Left lung (tissue), 10 donors: Measurements from ENCODE around the gene CES2. TPM values are rescaled to one million over a fixed set of nuclear protein-coding genes. Genes with fewer than 3 reads are reported as not detected.

Experiments
- ATAC-seq: fragments of 200-7000 bp; cut with Tn5 transposase; one replicate; pipeline ENCODE4 v1.9.1; 2020; ENCODE audit warnings: moderate library complexity
- DNase-seq, 4 donors: peaks; one replicate each; pipeline ENCODE4 v3.0.0-alpha.2; 2013 to 2020
- H3K27ac ChIP-seq, 2 donors: fragments of 200-600 bp; sonication (generic) in 1 of 2; one replicate each; pipeline versions ENCODE4 v1.5.0 to v1.8.0; 2020 to 2021
- H3K27me3 ChIP-seq, 2 donors: fragments of 200-600 bp; sonication (generic) in 1 of 2; one replicate each; pipeline versions ENCODE4 v1.5.0 to v1.8.0; 2020 to 2021
- H3K36me3 ChIP-seq, 2 donors: fragments of 200-600 bp; sonication (generic) in 1 of 2; one replicate each; pipeline versions ENCODE4 v1.5.0 to v1.8.0; 2020 to 2021
- H3K4me1 ChIP-seq, 2 donors: fragments of 200-600 bp; one replicate each; pipeline ENCODE4 v1.8.0; 2021
- H3K4me3 ChIP-seq, 2 donors: fragments of 200-600 bp; sonication (generic) in 1 of 2; one replicate each; pipeline versions ENCODE4 v1.5.0 to v1.8.0; 2020 to 2021; ENCODE audit warnings: mild to moderate bottlenecking in 1 of 2
- H3K9me3 ChIP-seq, 2 donors: fragments of 200-600 bp; sonication (generic) in 1 of 2; one replicate each; pipeline versions ENCODE4 v1.5.0 to v1.8.0; 2020 to 2021
- intact Hi-C, 2 donors: fragments of 100-400 bp; cut with DNase I; formaldehyde crosslinking; loops; one replicate each; pipeline versions ENCODE4 v1.11.2 to v1.14.2; 2022
- polyA plus RNA-seq, 6 donors: library from polyadenylated mRNA; unstranded; fragments of 120-200 nt; gene quantifications; one replicate each; pipeline ENCODE4 v1.2.1, GENCODE V29; 2013; ENCODE audit not compliant: insufficient read length in 6 of 6
- total RNA-seq, 2 donors: library from RNA; stranded (reverse); fragmentation: NEBNext Ultra II Directional; extraction: Animal tissue kit (Norgen Biotek cat#: 25700); gene quantifications; one replicate each; pipeline ENCODE4 v1.2.1, GENCODE V29; 2021
- TF ChIP-seq, protein P1 (sequence below), 2 donors: fragments of 200-600 bp; sonication (generic) in 1 of 2; IDR thresholded peaks; one replicate each; pipeline versions ENCODE4 v1.5.0 to v1.8.0; 2021; ENCODE audit warnings: antibody characterized with exemption in 2 of 2
- donor health status: DM: no; HTN: yes; CAD: no.
- donor health status: DM: no; HTN: no; CAD: no.

Gene CES2
- total and polyA plus RNA-seq, 8 donors, result 31.7 to 41.8 (median 35.7) TPM

DNA sequence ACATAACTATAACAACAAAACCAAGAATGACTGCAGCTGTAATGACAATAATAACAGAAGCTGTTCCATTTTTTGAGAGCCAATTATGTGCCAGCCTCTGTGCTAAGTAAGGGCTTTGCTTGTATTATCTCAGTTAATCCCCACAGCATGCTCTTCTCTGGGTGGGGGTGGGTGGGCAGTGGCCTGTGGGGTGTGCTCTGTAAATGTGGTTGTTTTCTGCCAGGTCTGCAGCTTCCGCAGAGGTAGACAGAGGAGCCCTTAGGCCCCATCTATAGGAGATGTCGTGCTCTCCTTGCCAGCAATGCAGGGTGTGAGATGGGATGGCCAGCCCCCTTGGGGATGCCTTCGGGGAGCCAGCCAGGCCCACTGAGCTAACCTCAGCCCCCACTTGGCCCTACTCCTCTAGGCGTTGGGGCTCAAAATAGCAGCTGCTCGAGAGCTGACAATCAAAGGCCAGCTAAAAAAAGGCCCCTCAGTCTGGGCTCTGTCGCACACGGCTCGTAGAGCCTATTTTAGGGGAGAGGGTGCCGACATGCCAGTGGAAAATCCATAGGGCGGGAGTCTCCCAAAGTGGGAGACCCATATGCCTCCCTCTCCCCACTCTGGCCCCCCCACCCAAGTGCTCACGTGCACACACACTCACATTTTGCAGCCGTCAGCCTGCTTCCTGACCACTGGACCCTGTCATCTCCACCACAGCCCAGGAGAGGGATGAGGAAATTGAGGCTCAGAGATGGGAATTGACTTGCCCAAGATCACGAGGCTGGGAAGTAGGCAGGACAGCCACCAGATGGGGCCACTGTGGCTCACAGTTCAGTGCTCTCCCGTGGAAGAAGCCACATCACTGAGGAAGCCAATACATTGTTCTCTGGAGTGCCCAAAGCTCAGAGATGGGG, 32.4 kb upstream of the CES2 start:
- Histone ChIP-seq H3K27me3 (no peaks in the 10 kb centered on the region), H3K36me3 (no peaks in the 10 kb centered on the region), H3K4me1 (peaks cover 14 to 26% of the 10 kb centered on the region in 2 donors), H3K4me3 (no peak overlapping the region), H3K9me3 (no peaks in the 10 kb centered on the region), H3K27ac (no peak overlapping the region)
- no peak for DNase-seq
- intact Hi-C loops, result no loop called here
- ATAC-seq, result no peak
- TF ChIP-seq, protein P1, sequence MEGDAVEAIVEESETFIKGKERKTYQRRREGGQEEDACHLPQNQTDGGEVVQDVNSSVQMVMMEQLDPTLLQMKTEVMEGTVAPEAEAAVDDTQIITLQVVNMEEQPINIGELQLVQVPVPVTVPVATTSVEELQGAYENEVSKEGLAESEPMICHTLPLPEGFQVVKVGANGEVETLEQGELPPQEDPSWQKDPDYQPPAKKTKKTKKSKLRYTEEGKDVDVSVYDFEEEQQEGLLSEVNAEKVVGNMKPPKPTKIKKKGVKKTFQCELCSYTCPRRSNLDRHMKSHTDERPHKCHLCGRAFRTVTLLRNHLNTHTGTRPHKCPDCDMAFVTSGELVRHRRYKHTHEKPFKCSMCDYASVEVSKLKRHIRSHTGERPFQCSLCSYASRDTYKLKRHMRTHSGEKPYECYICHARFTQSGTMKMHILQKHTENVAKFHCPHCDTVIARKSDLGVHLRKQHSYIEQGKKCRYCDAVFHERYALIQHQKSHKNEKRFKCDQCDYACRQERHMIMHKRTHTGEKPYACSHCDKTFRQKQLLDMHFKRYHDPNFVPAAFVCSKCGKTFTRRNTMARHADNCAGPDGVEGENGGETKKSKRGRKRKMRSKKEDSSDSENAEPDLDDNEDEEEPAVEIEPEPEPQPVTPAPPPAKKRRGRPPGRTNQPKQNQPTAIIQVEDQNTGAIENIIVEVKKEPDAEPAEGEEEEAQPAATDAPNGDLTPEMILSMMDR (IDR thresholded peaks at IDR 0.05), result no peak

DNA sequence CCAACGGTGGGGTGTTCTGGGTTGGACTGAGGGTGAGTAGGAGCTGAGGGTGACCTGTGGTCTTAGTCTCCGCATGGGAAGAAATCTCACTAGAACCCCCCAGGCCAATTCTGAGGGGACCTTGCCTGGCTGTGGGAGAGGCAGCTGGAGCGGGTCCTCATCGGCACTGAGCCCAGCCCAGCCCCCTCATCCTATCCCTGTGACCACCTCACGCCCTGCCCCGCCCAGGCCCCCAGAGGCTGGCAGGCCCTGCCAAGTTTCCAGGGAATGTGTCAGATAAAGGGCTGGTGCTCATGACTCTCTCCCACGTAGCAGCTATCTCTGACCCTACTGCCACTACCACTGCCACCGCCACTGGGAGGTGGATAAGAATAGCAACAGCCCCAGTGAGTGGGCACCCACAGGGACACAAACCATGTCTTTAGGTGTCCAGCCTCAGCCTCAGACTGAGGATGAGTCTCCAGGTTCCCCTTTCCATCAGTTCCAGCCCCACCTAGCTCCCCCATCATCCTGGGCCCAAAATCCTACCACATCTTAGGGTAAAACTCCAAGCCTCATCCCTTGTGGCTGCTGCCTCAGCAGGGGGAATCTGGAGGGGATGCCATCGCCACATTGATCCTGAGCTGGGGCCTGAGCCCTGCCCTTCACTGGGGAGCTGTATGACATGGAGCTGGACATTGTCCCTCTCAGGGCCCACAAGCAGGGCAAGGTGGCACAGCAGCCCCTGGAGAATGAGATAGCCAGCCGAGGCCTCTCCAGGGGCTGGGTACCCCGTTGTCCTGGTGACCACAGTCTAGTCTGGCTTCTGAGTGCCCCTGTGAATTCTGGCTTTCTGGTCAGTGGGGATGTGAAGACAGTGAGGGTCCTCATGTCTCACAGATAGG, 31.5 kb upstream of the CES2 start:
- Histone ChIP-seq H3K27me3 (no peaks in the 10 kb centered on the region), H3K4me3 (no peak overlapping the region), H3K27ac (peak overlapping the region in 1 of 2 donors; percentile 17), H3K9me3 (no peaks in the 10 kb centered on the region), H3K4me1 (peaks cover 14 to 26% of the 10 kb centered on the region in 2 donors), H3K36me3 (no peaks in the 10 kb centered on the region)
- TF ChIP-seq, protein P1 (IDR thresholded peaks at IDR 0.05), result no peak
- intact Hi-C loops, result no loop called here
- no peak for ATAC-seq
- DNase-seq, result no peak

DNA sequence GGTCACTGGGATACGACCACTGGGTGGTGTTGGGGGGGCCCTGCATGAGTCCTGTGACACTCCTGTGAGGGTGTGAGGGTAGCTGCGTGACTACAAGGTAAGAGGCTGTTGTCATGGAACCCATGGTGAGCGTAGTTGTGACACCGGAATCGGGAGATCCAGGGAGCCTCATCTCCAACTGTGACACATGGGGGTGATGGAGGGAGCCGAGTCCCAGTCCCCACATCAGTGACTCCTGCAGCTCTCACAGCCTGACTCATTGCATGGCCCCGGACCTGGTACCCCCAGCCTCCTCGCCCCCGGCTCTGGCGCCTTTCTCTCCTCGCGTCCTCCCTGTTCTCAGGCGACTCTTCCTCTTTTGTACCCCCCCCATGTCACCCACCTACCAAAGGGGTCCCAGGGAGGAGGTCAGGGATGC, 30.9 kb upstream of the CES2 start:
- ATAC-seq, result no peak
- peaks cover 12 to 22% of the 10 kb centered on the region in 2 donors for H3K4me1 ChIP-seq
- TF ChIP-seq, protein P1 (IDR thresholded peaks at IDR 0.05), result no peak

DNA sequence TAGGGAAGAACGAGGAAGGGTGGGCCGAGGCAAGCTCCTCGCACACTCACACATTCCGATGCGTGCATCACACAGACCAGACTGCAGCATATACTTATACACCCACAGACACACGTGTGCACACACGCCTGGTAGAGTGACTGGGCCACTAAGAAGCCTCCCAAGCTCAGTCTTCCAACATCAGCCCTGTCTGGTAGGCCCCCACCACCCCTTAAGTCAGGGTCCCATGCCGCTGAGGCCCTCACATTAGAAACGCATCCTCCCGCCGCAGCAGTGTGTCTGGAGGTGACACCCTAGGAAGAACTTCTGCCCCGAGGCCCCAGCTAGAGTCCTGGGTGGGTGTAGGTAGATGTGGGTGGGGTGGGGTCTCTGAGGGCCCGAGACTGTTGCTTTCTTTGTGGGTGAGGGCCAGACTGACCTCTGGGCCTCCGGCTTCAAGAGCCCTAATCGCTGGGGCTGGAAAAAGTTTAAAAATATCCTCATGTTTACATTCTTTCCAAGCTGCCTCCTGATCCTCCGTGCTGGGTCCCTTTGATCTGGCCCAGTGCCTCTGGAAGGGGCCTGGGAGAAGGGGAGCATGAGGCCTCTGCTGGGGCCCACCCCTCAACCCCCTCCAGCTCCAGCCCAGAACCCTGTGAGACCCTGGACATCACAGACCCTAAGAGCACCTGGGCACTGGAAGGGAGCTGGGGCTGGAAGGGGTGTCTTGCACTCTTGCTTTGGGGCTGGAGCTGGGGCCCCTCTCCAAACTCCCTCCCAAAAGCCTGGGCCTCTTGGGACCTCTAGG, 30.3 kb upstream of the CES2 start:
- Histone ChIP-seq H3K9me3 (no peaks in the 10 kb centered on the region), H3K36me3 (no peaks in the 10 kb centered on the region), H3K27ac (peak overlapping the region in 1 of 2 donors; percentile 62), H3K27me3 (no peaks in the 10 kb centered on the region), H3K4me1 (peaks cover 6 to 16% of the 10 kb centered on the region in 2 donors), H3K4me3 (no peak overlapping the region)
- TF ChIP-seq, protein P1 (IDR thresholded peaks at IDR 0.05), result no peak
- intact Hi-C loops, result no loop called here
- DNase-seq (peak in 1 of 4 donors; percentile 81), ATAC-seq (peak; percentile 44)

More for the DNA sequence above, 30.9 kb upstream of the CES2 start:
- DNase-seq, result no peak
- Histone ChIP-seq H3K27me3 (no peaks in the 10 kb centered on the region), H3K36me3 (no peaks in the 10 kb centered on the region), H3K4me3 (no peak overlapping the region), H3K9me3 (no peaks in the 10 kb centered on the region), H3K27ac (peak overlapping the region in 1 of 2 donors; percentile 62)
- intact Hi-C loops, result no loop called here
